Measurements from ENCODE around the gene FAM120A. TPM values are rescaled to one million over a fixed set of nuclear protein-coding genes. Genes with fewer than 3 reads are reported as not detected.
"Not testable (repeated sequence)": the region's sequence is repeated elsewhere in the genome, so short reads cannot be mapped to it uniquely, and the experiment has no call there.

Gene FAM120A
- total RNA-seq, 1 donor from 2014 or later, result 124 TPM

GRCh38 chr9:93509084-93509483 is 57.6 kb downstream of the FAM120A start:
- no peak for DNase-seq (ENCODE audit: low spot score)

DNA sequence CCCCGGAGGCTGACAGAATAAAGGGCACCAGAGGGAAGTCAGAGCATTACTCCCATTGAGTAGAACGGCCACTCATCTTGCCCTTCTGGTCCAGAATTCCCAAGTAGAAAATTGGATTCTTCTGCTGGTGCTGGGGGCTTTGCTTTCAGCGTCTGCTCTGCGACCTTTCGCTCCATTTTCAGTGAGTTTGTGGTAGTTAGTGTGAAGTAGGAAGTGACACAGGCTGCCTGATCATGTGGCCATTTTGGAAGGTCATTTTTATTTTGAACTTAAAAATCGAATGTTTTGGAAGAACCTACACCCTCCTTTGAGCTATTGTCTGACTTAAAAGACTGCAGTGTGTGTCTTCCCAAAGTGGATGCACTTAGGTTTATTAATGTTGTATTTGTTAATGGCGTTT is 58.6 kb downstream of the FAM120A start:
- DNase-seq (ENCODE audit: low spot score), result no peak

DNA sequence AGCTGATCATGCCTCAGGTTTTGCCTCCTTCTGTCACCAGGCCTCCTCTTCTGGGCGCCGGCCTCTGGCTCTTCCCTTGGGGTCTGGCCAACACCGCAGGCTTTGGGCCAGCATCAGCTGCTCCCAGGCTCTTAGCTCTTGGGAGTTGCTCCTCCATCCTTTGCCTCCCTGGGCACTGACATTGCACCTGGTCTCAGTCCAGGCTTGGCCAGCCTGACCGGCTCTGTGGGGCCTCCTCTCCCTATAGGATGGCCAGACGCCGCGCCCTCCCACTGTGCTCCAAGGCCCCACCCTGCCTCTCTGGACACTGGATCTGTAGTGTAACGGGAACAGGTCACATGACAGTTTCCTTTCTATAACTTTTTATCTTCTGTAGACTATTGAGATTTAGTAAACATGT is 59.7 kb downstream of the FAM120A start:
- DNase-seq (ENCODE audit: low spot score), result peak; percentile 19

DNA sequence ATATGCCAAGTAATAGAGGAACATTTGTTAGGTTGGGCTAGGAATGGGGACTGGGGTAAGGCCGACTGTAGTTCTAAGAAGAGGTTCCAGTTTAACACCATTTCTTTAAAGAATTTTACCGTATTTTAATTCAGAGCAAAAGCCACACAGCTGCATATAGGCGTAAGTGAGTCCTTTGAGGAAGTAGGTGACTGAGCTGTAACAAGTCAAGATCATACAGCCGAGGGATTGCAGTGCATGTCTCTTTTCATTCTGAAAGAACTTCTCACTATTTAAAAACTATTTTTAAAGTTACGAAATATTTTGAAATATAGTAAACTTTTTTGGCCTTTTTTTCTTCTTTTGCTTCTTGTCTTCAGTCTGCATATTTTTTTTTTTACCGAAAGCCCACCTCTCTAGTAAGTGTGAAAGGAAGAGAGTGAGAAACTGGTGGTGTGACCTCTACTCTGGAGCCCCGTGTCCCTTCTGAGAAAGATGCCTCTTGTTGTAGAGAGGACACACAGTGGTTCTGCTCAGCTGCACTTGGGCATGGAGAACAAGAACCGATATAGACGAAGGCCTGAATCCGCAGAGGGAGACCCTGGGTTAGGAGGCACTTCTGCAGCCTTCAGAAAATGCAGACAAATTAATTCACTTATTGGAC is 60.8 kb downstream of the FAM120A start:
- DNase-seq (ENCODE audit: low spot score), result not testable (repeated sequence)

DNA sequence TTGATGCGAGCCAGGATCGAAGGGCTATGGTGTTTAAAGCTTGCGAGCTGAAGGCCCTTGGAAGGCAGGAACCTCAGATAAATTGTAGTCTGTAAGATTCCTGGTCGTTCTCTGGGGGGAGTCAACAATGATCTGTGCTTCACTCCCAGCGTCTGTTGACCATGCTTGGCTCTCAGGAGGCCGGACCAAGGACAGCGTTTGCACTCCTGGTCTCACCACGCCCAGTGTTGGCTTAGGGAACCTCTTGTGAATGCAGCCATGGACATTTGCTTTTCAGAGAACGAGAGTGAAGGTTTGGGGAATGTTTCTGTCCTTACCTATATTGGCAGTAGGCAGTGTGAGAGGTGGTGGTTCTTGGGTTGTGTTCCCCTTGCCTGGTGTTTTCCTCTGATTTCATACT is 62.1 kb downstream of the FAM120A start:
- no peak for DNase-seq (ENCODE audit: low spot score)

DNA sequence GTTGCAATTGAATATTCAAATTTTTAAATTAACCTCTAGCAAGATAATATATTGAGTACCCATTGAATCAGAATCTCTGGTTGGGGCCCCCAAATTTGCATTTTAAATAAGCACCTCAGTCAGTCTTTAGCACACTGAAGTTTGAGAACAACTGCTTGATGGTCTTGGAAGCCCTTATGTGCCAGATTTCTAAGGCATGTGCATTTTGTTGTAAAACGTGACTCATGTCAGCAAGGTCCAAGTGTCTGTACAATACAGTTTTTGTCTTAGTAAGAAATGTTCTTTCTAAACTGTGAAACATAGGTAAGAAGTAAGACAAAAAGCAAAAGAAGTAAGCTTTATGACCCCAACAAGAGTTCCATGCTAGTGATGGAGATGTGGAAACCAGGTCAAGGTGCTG is 65.8 kb downstream of the FAM120A start:
- no peak for DNase-seq (ENCODE audit: low spot score)

- no peak for DNase-seq (ENCODE audit: low spot score)
Observed at GRCh38 chr9:93520523-93520922, 69.0 kb downstream of the FAM120A start.

DNA sequence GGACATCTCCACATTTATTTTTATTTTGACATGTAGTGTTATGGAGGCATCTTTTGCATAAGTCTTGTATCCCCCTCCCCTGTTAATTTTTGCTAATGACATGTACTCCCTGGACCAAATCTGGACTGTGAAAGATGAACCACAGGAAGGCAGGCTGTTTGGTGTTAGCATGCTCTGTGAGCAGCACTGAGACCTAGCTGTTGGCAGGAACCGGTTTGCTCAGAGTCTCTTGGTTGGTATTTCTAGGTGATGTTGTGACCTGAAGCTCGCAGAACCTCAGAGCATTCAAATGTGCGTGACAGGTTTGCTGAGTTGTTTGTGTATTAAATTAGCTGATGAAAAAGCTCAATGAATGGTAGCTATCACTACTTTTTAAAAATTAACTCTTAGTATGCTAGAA is 71.3 kb downstream of the FAM120A start:
- no peak for DNase-seq (ENCODE audit: low spot score)

DNA sequence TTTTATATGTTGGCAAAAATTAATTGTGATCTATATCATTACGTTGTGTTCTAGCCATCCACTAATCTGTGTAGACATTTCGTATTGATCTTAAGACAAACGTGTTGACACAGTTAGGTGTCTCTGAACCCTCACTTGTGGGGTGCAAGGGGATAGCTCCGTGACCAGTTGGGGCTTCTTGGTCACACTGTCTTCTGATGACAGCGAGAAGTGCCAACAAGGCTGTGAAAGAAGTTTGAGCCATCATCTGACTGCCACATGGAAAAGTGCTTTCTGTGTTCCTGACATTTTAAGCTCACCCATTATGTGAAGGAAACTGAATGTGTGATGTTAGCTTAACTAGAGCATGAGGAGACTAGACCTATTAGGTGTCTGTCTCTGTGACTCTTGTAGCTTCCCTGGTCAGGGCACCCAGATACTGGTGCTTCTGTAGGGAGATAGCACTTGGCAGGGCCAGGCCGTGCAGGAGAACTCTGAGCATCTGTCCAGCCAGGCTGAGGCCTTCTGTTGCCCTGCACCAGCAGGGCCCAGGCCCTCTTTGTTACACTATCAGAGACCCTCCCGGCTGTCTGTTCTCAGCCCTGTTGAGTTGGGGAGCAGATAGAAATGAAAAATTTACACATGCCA is 72.1 kb downstream of the FAM120A start:
- DNase-seq (ENCODE audit: low spot score), result no peak

DNA sequence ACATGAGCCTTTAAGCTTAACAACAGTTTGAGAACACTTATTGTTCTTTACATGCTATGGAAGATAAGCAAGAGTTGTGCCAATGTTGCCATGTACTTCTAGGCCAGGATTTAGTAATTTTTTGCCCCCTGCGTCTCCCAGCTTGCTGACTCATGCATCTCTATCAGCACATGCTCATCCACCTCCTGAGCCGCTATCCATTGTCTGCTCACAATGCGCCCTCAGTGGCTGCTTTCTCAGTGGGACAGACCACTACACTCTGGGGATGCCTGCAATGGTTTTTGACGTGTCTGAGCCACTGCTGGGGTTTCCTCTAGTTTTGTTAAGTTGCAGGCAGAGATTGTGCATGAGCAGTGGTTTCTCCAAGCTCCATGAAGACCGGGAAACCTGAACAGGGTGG is 74.0 kb downstream of the FAM120A start:
- no peak for DNase-seq (ENCODE audit: low spot score)

GRCh38 chr9:93531374-93531773 is 79.9 kb downstream of the FAM120A start:
- no peak for DNase-seq (ENCODE audit: low spot score)

GRCh38 chr9:93532141-93532540 is 80.7 kb downstream of the FAM120A start:
- no peak for DNase-seq (ENCODE audit: low spot score)

DNA sequence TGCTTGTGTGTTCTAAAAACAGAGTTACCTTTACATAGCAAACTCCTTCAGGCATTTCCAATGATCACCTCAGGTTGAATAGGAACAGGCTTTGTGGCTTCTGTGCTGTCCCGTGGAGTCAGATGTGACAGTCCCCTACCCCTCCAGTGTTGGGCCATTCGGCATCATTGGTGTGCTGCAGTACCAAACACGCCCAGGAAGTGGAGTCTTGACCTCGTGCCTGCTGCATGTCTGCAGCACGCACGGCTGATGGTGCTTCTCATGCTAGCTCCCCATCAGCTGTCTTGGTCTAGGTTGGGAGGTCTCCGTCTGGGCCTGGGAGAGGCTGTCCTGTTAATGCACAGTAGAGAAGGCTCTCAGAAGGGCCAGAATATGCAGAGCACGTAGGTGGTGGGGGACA is 82.4 kb downstream of the FAM120A start:
- no peak for DNase-seq (ENCODE audit: low spot score)

- DNase-seq (ENCODE audit: low spot score), result no peak
Observed at GRCh38 chr9:93536167-93536566, 84.7 kb downstream of the FAM120A start.

- no peak for DNase-seq (ENCODE audit: low spot score)
Observed at GRCh38 chr9:93536874-93537273, 85.4 kb downstream of the FAM120A start.

GRCh38 chr9:93540305-93540704 is 88.8 kb downstream of the FAM120A start:
- no peak for DNase-seq (ENCODE audit: low spot score)

GRCh38 chr9:93541005-93541404 is 89.5 kb downstream of the FAM120A start:
- DNase-seq (ENCODE audit: low spot score), result no peak

DNA sequence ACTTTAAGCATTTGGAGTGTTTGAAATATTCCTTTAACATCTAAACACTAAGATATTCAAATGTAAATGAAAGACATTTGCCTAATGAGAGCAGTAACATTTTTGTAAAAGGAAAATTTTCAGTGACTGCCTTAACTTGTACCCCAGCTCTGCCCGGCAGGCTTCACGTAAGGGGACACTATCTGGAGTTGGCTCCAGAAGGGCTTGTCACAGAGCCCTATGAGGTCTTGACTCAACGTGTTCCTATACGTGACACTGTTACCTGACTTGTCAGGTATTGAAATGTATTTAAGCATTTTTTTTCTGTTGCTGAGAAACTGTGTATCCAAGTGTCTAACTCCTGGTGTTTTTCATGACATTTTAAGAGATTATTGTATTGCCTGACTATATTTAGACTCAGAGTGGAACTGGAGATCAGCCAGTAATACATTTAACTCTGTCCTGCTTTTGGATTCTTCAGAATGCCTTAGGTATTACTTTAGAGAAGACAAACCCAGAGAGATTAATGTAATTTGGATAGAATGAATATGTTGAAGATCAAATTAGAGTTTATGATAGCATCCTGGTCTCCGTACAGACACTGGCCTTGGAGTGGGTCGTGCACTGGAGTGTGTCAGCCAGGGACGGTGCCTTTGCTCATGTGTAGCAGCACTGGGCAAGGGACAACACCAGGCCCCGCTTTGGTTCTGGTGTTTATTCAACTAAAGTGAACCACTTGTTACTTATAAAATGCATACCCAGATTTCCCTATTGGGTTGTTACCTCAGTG is 90.3 kb downstream of the FAM120A start:
- DNase-seq (ENCODE audit: low spot score), result no peak

DNA sequence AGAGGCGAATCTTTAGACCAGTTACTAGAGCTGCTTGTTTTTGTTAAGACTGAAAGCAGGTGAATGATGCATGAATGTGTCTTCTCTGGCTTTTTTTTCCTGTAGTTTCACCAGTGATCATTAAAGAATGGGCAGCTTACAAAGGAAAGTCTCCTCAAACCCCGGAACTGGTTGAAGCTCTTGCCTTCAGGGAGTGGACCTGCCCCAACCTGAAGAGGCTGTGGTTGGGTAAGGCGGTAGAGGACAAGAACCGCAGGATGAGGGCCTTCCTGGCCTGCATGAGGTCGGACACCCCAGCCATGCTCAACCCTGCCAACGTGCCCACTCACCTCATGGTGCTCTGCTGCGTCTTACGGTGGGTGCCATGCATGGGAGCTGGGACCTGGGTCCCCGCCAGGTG is 91.6 kb downstream of the FAM120A start:
- no peak for DNase-seq (ENCODE audit: low spot score)

GRCh38 chr9:93546356-93546755 is 94.9 kb downstream of the FAM120A start:
- no peak for DNase-seq (ENCODE audit: low spot score)

DNA sequence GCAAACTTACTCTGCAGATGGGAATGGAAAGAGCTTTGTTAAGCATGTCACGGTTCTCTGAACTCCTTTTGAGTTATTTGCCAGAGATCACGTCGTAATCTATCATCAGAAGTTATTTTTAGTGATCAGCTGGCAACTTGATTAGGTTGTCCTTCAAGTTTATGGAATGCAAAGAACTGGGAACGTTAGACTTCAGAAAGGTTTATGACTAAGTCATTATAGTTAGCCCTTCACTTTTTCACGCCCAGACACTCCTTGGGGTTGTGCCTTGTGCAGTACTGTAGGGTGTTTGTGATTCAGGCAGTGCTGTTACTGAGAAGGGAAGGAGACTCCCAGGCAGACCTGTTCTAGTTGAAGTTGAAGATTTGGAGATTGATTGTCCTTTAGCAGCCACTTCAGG is 98.1 kb downstream of the FAM120A start:
- DNase-seq (ENCODE audit: low spot score), result no peak

DNA sequence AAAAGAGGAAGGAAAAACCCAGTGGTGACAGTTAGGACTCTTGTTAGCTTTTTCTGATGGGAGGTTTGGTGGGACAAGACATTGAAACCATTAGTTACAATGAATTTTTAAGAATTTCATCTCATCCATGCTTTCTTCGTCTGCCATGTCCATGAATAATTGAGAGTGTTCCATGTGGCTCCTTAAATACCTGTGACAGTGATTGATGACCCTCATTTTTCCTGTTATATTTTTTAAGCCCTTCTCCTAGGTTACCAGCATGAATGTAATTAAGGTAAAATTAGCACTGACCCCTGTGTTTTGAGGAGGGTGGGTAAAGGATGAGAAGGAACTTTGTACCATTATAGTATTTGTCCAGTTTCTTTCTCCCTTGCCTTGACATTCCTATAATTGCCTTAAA is 101.4 kb downstream of the FAM120A start:
- no peak for DNase-seq (ENCODE audit: low spot score)

DNA sequence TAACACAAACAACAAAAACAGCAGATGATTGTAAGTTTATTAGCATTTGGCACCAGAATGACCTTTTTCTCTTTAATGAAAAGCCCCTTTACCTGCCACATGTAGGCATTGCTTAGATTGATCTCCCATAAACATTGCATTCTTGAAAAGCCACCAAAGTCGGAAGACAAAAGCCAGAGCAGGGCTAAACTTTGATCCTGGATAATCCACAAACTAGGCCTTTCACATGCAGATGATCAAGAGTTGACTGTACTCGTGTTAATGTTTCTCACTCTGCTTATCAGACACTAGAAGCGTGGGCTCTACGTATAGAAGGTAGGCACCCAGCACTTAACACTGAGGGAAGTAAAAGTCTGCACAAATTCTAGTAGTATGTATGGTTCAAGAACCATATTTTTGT is 103.9 kb downstream of the FAM120A start:
- DNase-seq (ENCODE audit: low spot score), result no peak

Measured in mucosa of gallbladder (tissue), 1 donor.